T-helper 1 cell treated with Interleukin-12 subunit alpha and Interleukin-12 subunit beta and Interleukin-4 antibody, amounts not matched to agents 30 ng/mL and 1 ng/mL, for 36 hours (primary cell): ENCODE data around the gene FAM221B. TPM values are rescaled to one million over a fixed set of nuclear protein-coding genes. Genes with fewer than 3 reads are reported as not detected.

ENCODE experiments used
- intact Hi-C: fragments of 100-400 bp; cut with micrococcal nuclease; formaldehyde crosslinking; loops from one replicate; pipeline ENCODE4 v1.15.1; 2024
- total RNA-seq: library from RNA; stranded (reverse); gene quantifications from 2 replicates; pipeline ENCODE4 v1.2.3, GENCODE V29; 2022

The FAM221B gene
- total RNA-seq, 1 donor from 2014 or later: not detected

DNA sequence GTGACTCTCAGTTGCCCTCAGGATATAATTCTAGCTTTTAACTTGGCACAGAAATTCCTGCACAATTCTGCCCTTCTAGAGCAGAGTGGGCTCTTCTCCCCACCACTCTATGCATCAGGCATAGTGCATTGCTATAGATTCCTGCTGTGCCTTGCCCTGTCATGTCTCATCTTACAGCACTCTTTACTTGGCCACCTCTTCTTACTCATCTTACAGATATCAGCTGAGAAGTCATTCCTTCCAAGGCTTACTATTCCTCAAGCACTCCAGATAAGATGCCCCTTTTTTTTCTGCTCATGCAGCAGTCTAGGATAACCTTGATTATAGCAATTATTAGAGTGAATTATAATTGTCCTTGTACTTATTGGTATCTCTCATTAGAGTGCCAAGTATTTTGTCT, 5.6 kb downstream of the FAM221B start:
- intact Hi-C loops: loop anchor here (10.0 kb wide), 1 partner anchor 1498 kb away; the partner anchor contains the start of genes KIF24 and NUDT2

DNA sequence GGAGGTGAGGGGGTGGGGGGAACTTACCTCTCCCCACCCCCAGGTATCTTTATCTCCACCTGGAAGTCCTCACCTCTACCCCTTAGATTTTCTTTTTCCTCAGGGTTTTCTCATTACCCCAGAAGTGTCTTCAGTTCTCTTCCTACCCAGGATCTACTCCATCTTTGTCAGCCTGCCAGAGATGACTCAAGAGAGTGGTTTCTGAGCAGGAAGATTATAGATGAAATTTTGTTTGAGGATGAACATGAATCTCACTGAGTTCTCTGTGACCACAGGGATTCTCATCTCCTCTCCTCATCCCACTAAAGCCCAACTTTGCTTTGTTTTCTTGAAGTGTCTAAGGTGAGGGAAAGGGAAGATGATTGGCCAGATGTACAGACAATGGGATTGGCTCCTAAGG, 8.5 kb downstream of the FAM221B start:
- intact Hi-C loops: loop anchor here (10.0 kb wide), 1 partner anchor 1495 kb away; the partner anchor contains the start of genes KIF24 and NUDT2

DNA sequence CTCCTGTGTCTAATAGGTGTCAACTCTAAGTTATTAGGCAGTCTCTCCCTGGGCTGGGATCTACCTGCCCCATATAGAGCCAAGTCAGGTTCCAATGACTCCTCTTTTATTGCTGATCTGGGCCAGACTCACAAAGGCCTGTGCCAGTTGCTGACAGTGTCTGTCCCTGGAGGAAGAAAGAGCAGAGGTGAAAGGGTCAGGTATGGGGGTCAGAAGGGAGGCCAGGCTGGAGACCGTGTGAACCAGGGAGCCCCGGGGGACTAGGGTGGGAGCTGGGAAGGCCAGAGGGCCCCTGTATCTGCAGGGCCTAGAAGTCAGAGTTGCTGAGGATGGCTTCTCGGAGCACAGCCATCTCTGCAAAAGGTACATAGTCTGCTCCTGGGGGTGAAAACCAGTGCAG, 10.2 kb downstream of the FAM221B start:
- intact Hi-C loops: loop anchor here (10.0 kb wide), 5 partner anchors 744 to 2004 kb away; partner anchors contain the start of genes DNAI1, FAM219A, FANCG and MELK

DNA sequence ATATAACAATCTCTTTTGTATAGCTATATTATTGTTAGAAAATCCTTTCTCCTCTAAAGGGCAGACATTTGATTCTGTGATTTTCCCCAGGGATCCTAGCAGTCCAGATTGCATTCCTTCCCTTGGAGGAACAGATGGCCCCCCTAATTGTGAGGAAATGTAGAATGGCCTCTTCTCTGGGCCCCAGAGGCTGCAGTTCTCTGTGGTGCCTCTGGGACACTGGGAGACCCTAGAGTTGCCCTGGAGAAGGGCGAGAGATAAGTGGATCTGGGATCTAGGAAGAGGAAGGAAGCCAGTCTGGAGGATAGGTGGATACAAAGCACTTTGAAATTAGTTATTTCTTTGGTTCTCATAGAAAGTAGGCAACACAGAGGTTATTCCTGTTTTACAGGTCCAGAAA, 11.8 kb downstream of the FAM221B start:
- intact Hi-C loops: loop anchor here (10.0 kb wide), 5 partner anchors 742 to 2002 kb away; partner anchors contain the start of genes DNAI1, FAM219A, FANCG and MELK

DNA sequence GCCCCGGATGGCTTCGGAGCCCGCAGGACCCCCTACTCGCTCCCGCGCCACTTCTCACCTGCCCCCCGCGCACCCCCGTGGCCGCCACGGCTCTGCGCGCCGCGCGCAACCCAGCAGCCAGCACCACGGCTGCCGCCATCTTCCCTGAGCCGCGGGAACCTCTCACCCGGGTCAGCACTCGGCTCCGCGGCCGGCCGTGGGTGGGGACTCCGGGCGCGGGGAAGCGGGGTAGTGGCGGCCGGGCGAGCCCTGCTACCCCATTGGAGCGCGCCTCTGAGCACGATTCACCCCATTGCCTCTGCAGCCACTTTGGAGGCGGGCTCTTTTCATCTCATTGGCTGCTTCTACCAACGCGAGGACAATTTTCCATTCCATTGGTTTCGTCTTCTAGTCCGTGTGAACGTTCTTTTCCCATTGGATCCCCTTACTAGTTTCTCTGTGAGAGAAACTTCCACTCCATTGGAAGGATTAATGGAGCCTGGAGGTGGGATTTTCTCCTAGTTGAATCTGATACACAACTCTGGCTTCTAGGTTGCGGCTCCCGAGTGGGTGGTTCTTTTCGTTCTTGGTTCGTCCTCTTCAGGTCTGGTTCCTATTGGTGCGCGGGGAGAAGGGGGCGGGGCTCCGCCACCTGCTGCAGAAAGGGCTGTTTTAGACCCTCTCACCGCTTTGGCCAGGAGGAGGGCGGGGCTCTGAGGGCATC, 13.5 kb downstream of the FAM221B start, which contains the start of gene HINT2:
Gene HINT2, minus strand, starts transcription at position 202 of the 703 bp plus-strand sequence. Its CDS starts 63 bp downstream, at position 139.
- intact Hi-C loops: loop anchor here (1.0 to 10.0 kb wide), 16 partner anchors 14 to 2000 kb away; partner anchors contain the start of genes CLTA, DNAI1, DNAJB5 and FAM219A

DNA sequence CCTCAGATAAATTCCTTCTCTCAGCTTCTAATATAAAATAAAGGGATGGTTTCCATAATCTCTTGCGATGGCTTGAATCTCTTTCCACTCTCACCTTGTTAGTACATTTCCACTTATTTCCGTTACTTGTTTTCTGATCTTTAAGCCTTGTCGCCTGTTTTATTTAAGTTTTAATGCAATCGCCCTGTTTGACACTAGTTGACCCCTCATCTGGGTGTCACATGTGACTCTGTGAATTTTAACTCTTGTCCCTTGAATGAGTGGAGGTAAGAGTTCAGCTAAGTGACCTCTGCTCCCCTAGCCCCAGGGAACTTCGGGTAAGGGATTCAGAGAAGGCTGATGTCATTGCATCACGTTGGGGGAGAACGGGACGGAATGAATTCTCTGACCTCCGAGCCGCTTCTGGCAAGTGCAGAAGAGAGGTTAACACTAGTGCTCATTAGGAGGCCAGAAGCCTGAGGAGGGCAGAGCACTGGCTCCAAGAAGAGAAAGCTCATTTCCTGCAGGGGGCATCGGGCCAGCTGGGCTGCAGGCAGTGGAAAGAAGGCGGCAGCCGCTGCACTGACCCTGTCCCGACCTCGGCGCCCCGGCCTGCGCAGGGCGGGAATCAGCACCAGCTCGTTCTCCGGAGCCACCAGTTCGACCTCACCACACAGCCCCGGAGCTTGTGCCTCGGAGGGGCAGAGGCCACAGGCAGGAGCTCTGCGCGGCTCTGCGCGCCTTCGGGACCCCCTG, 14.3 kb downstream of the FAM221B start:
- intact Hi-C loops: loop anchor here (5.0 to 10.0 kb wide), 6 partner anchors 673 to 1999 kb away; partner anchors contain the start of genes DNAI1, FAM219A, FANCG and MELK

DNA sequence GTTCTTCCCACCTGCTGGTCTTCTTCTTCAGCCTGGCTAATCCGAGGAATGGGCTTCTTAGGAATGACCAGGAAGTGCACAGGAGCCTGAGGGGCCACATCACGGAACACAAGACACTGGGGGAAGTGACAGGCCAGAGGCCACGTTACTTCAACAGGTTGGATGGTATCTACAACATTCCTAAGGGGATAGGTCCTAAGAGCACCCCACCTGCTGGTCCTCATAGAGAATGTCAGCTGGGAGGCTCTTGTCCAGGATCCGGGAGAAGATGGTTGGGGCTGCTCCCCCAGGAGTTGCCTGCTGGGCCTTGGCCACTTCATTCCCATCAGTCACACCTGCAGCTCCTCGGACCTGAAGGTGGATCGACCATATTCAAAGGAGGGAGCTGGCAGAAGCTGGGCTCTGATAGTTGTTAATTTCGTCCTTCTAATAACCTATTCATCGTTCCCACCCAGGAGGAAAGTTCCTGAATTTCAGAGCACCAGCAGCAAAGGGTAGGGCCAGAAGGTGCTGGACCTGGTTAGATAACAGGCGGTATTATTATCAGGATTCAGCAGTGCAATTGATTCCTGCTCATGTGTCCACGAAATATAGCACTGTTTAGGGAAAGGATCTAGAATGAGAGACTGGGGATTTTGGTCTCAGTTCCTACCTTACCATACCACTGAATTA, 15.0 kb downstream of the FAM221B start:
- intact Hi-C loops: loop anchor here (2.0 to 10.0 kb wide), 7 partner anchors 674 to 1999 kb away; partner anchors contain the start of genes DNAI1, FAM219A, FANCG and MELK

DNA sequence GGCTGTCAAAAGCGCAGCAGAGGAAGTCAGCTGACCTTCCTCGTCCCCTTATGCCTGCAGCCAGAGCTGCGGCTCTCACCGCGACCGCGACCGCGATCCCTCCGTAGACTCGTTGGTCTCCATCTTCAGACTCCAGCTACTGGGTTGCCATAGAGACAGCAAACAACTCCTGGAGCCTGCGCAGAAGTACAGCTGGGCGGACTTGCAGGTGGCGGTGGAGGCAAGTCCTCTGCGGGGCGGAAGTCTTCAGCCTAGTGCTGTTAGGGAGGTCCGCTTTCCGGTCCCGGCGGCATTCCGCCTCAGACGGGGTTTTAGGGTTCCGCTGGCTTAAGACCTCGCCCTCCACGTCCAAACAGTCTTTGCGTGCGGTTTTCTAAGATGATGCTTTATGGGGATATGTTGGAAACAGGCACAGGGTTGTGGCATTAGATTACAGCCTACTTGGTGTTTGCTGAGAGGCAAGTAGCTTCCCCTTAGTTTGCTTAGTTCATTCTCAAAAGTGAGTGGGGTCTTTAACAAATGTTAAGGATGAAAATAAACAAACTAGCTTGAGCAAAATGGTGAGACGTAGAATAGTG, 16.4 kb downstream of the FAM221B start, which contains the start of gene SPAG8:
Gene SPAG8, minus strand, starts transcription at position 238 of the 578 bp plus-strand sequence. Its CDS starts 115 bp downstream, at position 123.
- intact Hi-C loops: loop anchor here (1.0 to 10.0 kb wide), 11 partner anchors 56 to 1997 kb away; partner anchors contain the start of genes CREB3, DNAI1, FAM219A and FANCG

DNA sequence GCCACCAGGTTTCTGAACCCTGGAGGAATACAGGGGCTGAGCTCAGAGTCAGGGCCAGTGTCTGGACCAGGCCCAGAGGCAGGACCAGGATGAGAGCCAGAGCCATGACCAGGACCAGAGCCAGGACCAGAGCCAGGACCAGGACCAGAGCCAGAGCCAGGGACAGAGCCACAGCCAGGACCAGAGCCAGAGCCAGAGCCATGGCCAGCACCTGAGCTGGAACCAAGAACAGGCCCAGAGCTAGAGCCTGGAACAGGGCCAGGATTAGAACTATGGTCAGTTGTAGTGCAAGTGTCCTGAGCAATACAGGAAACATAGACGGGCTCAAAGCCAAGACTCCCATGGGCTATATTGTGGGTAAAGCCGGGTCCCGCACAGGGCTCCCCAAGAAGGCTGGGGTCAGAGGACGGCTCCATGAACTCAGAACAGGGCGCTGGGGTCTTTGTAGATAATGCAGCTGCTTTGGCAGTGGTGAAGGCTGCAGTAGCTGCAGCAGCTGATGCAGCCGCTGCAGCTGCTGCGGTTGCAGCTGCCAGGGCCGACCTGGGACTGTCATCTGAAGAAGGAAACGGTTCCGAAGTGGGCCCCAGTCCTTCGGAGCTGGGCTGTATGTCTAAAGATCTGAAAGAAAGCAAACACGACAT, 17.0 kb downstream of the FAM221B start:
- intact Hi-C loops: loop anchor here (1.0 to 10.0 kb wide), 11 partner anchors 55 to 1997 kb away; partner anchors contain the start of genes CREB3, DNAI1, FAM219A and FANCG

DNA sequence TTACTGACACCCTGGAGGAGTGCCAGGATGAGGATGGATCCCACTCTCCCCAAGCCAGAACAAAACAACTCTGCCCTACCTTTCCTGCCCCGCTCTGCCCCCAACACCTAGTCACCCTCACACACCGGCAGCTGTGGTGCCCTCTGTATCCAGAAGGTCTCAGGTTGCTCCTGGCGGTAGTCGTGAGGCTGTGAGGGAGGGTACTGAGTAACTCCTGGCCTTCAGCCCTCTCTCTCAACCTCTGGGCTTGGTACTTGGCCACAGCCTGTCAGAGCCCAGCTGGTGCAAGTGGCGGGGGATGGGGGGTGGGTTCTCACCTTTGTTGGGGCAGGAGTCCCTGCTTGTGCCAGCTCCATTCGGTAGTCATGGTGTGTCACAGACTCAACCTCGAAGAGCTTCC, 18.4 kb downstream of the FAM221B start:
- intact Hi-C loops: loop anchor here (5.0 to 10.0 kb wide), 6 partner anchors 677 to 1995 kb away; partner anchors contain the start of genes DNAI1, FAM219A, FANCG and MELK

DNA sequence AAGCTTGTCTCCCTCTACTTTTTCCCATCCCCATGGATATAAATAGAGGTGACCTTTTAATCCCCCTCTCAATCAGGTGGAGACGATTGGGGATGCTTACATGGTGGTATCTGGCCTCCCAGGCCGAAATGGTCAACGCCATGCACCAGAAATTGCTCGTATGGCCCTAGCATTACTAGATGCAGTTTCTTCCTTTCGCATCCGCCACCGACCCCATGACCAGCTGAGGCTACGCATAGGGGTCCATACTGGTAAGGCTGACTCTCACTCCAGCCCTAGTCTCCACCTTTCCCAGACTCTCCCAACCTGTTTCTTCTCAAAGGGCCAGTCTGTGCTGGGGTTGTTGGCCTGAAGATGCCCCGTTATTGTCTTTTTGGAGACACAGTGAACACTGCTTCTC, 20.1 kb downstream of the FAM221B start:
- intact Hi-C loops: no loop called here

DNA sequence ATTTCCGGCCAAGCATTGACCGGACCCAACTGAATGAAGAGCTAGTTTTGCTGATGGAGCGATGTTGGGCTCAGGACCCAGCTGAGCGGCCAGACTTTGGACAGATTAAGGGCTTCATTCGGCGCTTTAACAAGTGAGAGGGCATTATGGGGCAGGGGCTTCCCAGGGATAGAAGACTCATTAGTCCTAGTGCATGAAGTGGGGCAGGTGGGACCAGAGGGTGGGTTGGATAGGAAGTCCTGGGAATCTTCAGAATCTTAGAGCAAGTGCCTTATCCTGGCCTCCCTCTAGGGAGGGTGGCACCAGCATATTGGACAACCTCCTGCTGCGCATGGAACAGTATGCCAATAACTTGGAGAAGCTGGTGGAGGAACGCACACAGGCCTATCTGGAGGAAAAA, 22.4 kb downstream of the FAM221B start:
- intact Hi-C loops: no loop called here

DNA sequence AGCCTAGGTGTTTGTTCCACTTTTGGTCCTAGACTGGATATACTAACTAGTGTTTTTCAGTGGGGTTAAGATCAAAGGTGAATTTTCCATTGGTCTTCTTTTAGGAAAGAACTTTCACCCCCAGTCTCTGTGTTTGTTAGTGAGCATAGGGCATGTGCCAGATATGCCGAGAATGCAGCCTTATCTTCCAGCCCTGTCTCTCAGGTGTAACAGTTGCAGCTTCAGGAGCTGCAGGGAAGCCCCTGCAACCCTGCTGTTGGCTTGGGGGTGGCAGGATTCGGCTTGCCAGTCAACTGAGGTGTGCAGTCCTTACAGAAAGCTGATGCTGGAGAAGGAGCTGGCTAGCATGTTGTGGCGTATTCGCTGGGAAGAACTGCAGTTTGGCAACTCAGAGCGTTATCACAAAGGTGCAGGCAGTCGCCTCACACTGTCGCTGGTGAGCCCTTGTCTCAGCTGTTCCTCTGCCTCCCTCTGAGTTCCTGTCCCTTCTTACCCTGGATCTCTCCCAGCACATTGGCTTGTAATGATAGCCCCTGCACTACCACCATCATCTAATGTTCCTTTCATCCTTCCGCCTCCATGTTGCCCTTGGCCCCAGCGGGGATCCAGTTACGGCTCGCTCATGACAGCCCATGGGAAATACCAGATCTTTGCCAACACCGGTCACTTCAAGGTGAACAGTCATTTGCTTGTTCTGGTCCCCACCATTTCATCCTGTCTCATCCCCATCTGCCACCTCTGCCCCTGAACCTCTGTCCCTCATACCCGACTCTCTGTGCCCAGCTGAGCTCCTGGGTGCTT, 27.0 kb downstream of the FAM221B start:
- intact Hi-C loops: no loop called here

DNA sequence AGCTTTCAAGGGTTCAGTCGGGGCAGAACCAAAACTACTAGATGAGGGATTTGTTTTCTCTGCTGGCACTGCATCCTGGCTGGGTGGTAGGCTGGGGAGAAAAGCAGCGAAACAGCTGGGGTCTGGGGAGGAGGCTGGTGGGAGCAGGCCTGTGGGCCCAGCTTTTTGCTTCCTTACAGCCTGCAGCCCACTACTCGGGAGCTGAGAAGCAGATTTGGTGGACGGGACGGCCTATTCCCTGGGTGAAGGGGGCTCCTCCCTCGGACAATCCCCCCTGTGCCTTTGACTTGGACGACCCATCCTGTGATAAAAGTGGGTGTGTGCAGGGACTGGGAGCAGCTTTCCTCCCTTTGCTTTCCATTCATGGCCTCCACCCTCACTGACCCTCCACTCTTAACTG, 28.0 kb downstream of the FAM221B start:
- intact Hi-C loops: no loop called here

DNA sequence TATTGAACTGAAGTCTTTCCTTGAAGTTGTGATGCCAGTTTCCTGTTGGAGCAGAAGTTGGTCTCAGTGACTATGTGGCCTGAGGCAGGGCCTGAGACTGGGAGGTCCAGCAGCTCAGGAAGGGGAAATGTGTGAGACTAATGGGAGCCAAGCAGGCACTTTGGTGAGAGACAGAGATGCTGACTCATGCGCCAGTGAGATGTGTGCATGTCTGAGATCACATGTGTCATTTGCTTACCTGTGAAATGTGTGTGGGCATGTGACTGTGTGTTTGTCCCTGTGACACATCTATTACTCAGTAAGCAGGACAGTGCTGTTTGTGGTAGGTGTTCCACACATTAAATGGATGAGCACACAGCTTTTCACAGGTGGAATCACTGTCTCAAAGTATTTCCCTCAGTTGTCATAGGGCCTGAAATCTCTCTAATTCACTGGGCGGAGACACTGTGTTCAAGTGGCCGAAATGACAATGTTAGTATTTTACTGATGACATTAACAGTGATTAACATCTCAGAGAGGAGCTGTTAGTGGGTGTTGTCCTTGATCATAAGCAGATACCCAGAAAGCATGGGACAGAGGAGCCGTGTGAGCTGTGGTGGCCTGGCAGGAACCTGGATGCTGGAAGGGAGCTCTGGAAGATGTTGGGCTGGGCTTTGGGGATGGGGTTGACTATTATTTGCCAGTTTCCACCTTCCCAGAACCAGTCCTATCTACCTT, 29.7 kb downstream of the FAM221B start:
- intact Hi-C loops: no loop called here

DNA sequence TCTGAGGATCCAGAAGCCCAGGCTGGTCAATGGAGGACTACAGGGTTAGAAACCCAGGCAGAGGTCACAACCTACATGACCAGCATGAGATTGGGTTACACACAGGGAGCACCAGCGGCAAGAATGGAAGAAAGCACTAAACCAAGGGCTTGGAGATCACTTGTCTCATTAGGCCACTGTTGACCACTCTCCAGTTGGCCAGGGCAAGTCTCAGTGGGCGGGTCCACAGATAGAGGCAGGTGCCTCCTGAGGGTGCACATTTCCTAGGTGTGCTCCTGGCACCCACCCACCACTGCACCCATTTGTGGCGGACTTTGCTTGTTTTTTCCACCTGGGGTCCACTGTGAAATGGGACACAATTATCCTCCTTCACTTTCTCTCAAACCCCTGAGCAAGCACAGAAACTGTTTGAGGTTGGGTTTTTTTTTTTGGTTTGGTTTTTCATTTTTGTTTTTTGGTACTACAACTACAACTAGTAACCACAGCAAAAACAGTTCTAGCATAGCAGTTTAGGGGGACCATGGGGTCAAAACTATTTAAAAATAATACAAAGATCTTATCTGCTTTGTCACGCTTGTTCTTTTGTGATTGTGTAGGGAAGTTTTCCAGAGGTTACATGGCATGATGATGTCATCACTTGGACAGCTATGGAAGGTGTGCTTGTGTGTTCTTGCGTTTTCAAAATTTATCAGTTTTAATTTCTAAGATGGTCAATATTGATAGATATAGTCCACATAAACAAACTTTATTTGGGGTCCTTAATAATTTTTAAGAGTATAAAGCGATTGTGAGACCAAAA, 31.0 kb downstream of the FAM221B start:
- intact Hi-C loops: no loop called here

DNA sequence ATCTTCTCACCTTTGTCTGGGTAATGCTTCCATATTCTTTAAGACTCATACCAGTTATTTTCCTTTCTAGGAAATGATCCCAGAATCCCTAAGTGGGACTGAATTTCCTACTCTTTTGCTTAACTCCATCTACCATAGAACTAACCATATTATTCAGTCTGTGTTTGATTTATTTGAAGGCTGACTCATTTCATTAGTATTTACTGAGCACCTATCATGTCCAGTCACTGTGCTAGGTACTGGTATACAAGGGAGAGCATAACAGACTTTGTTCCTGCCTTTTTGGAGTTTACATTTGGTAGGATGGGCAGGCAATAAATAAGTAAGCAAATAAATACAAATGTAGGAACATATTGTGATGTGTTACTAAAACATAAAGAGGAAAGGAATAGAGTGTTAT, 32.8 kb downstream of the FAM221B start:
- intact Hi-C loops: no loop called here

DNA sequence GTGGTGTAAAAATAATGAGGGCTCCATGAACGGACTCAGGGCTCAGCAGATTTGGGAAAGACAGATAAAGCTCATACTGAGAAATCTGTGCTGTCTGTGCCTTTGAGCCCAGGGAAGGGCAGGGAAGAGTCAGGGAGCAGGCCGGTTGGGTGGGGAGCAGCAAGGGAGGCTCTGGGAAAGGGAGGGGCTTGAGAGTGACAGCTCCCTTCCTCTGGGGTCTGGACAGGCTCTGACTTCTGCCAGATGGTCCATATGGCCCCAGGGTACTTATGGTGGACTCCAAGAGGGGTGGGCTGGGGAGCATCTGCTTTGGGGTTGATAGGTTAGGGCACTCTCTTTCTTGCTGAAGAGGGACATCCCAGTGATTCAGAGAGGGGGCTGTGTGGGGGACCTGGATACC, 35.1 kb downstream of the FAM221B start:
- intact Hi-C loops: no loop called here
